Measurements from ENCODE around the gene NFIB. TPM values are rescaled to one million over a fixed set of nuclear protein-coding genes. Genes with fewer than 3 reads are reported as not detected.

NFIB gene
- total and polyA plus RNA-seq, 2 donors (not counting 1 experiment from before 2014, with no cell fraction given) = 29.3 to 36.3 TPM

- DNase-seq (ENCODE audit: low read depth in 2 of 2) = no peak
- H3K27me3 ChIP-seq (ENCODE audit: control insufficient read depth, insufficient read depth, low read length) = no peaks in the 10 kb centered on the region
- H3K4me2 ChIP-seq (ENCODE audit: extremely low read depth, insufficient read depth, low read length) = no peak overlapping the region
- TF ChIP-seq EZH2 (IDR thresholded peaks at IDR 0.05; ENCODE audit: low read length, missing control alignments) (no peak), CTCF (conservative IDR thresholded peaks at IDR 0.05 in 1 of 2, IDR thresholded peaks at IDR 0.05 in 1 of 2; ENCODE audit: low read depth in 1 of 2, low read length in 2 of 2) (no peak)
- H3K9me3 ChIP-seq (ENCODE audit: control insufficient read depth, insufficient read depth, low read depth, low read length) = no peaks in the 10 kb centered on the region
- no peaks in the 10 kb centered on the region for H3K4me1 ChIP-seq (ENCODE audit: control insufficient read depth, extremely low read depth, insufficient read depth, low read length)
- H3K36me3 ChIP-seq (ENCODE audit: control insufficient read depth, insufficient read depth, low read length) = no peaks in the 10 kb centered on the region
- H2AFZ ChIP-seq (ENCODE audit: low read length) = no peak overlapping the region
- no peaks in the 10 kb centered on the region for H3K79me2 ChIP-seq (ENCODE audit: control insufficient read depth, insufficient read depth, low read length)
- H3K27ac ChIP-seq (ENCODE audit: insufficient read depth, low read length) = no peak overlapping the region
- no peak overlapping the region for H3K4me3 ChIP-seq (replicated peaks in 1 of 4; ENCODE audit: control extremely low read depth in 1 of 4, insufficient read depth in 1 of 4, low read depth in 3 of 4, low read length in 4 of 4)
- no peaks in the 10 kb centered on the region for H4K20me1 ChIP-seq (ENCODE audit: control insufficient read depth, extremely low read depth, insufficient read depth, low read length)
- no peak overlapping the region for H3K9ac ChIP-seq (ENCODE audit: insufficient read depth, low read length)
These were observed 206.4 kb downstream of the NFIB start for GRCh38 chr9:14107495-14107894.

- Histone ChIP-seq H3K4me2 (ENCODE audit: extremely low read depth, insufficient read depth, low read length) (no peak overlapping the region), H3K27ac (ENCODE audit: insufficient read depth, low read length) (no peak overlapping the region), H4K20me1 (ENCODE audit: control insufficient read depth, extremely low read depth, insufficient read depth, low read length) (no peaks in the 10 kb centered on the region), H3K27me3 (ENCODE audit: control insufficient read depth, insufficient read depth, low read length) (no peaks in the 10 kb centered on the region), H3K4me1 (ENCODE audit: control insufficient read depth, extremely low read depth, insufficient read depth, low read length) (peaks cover 2% of the 10 kb centered on the region), H3K79me2 (ENCODE audit: control insufficient read depth, insufficient read depth, low read length) (no peaks in the 10 kb centered on the region), H3K9me3 (ENCODE audit: control insufficient read depth, insufficient read depth, low read depth, low read length) (no peaks in the 10 kb centered on the region), H3K36me3 (ENCODE audit: control insufficient read depth, insufficient read depth, low read length) (no peaks in the 10 kb centered on the region), H3K9ac (ENCODE audit: insufficient read depth, low read length) (no peak overlapping the region), H3K4me3 (replicated peaks in 1 of 4; ENCODE audit: control extremely low read depth in 1 of 4, insufficient read depth in 1 of 4, low read depth in 3 of 4, low read length in 4 of 4) (no peak overlapping the region), H2AFZ (ENCODE audit: low read length) (no peak overlapping the region)
- DNase-seq (ENCODE audit: low read depth in 2 of 2) = no peak
- TF ChIP-seq CTCF (conservative IDR thresholded peaks at IDR 0.05 in 1 of 2, IDR thresholded peaks at IDR 0.05 in 1 of 2; ENCODE audit: low read depth in 1 of 2, low read length in 2 of 2) = no peak
- no peak for TF ChIP-seq EZH2 (IDR thresholded peaks at IDR 0.05; ENCODE audit: low read length, missing control alignments)
These were observed 207.2 kb downstream of the NFIB start for GRCh38 chr9:14106699-14107098.

- Histone ChIP-seq H3K4me2 (ENCODE audit: extremely low read depth, insufficient read depth, low read length) (no peak overlapping the region), H3K4me1 (ENCODE audit: control insufficient read depth, extremely low read depth, insufficient read depth, low read length) (peaks cover 2% of the 10 kb centered on the region), H3K36me3 (ENCODE audit: control insufficient read depth, insufficient read depth, low read length) (no peaks in the 10 kb centered on the region), H3K4me3 (replicated peaks in 1 of 4; ENCODE audit: control extremely low read depth in 1 of 4, insufficient read depth in 1 of 4, low read depth in 3 of 4, low read length in 4 of 4) (no peak overlapping the region), H3K27ac (ENCODE audit: insufficient read depth, low read length) (no peak overlapping the region), H3K9me3 (ENCODE audit: control insufficient read depth, insufficient read depth, low read depth, low read length) (no peaks in the 10 kb centered on the region), H2AFZ (ENCODE audit: low read length) (no peak overlapping the region), H3K79me2 (ENCODE audit: control insufficient read depth, insufficient read depth, low read length) (no peaks in the 10 kb centered on the region), H3K9ac (ENCODE audit: insufficient read depth, low read length) (no peak overlapping the region), H3K27me3 (ENCODE audit: control insufficient read depth, insufficient read depth, low read length) (no peaks in the 10 kb centered on the region), H4K20me1 (ENCODE audit: control insufficient read depth, extremely low read depth, insufficient read depth, low read length) (no peaks in the 10 kb centered on the region)
- no peak for TF ChIP-seq EZH2 (IDR thresholded peaks at IDR 0.05; ENCODE audit: low read length, missing control alignments)
- no peak for TF ChIP-seq CTCF (conservative IDR thresholded peaks at IDR 0.05 in 1 of 2, IDR thresholded peaks at IDR 0.05 in 1 of 2; ENCODE audit: low read depth in 1 of 2, low read length in 2 of 2)
- DNase-seq (ENCODE audit: low read depth in 2 of 2) = no peak
These were observed 209.4 kb downstream of the NFIB start for GRCh38 chr9:14104496-14104895.
